ENCODE data around the gene PRADC1.

The PRADC1 gene

DNA sequence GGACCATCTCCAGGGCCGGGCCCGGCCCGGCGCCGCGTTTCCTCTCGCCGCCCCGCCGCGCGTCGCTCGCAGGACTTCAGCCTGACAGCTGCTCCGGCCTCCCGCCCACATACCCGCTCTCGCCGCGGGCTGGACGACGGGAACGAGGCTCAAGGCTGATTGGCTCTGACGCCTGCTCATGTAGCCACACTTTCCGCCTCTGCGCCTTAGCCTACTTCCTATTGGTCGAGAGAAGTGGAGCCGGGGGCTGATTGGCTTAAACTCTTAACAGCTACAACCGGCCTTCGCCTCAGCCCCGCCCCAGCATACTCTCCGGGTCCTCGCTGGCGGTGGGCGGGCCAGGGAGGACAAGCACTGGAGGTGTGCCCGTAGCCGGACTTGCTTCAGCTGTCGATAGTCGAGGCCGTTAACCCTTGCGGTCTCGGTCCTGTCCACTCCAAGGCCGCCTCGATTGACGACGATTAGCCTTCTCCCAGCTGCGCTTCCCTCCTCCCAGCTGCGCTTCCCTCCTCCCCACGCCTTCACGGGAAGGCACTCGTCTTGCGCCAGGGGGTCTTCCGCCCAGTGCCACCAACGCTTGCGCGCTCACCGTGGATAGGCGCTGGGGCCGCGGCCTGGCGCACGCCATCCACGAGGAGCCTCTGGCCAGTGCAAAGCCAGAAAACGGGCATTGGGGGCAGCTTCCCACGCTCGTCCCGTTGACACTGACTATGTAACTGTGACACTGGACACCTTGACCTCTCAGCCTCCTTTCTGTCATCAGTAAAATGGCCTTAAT is at the start of gene PRADC1:
PRADC1 (minus strand) TSS at position 86 of the 778 bp plus-strand sequence; CDS start at position 7, 79 bp downstream.
- DNase-seq (ENCODE audit: low read depth): peak; percentile 99
- TF ChIP-seq, protein P1, sequence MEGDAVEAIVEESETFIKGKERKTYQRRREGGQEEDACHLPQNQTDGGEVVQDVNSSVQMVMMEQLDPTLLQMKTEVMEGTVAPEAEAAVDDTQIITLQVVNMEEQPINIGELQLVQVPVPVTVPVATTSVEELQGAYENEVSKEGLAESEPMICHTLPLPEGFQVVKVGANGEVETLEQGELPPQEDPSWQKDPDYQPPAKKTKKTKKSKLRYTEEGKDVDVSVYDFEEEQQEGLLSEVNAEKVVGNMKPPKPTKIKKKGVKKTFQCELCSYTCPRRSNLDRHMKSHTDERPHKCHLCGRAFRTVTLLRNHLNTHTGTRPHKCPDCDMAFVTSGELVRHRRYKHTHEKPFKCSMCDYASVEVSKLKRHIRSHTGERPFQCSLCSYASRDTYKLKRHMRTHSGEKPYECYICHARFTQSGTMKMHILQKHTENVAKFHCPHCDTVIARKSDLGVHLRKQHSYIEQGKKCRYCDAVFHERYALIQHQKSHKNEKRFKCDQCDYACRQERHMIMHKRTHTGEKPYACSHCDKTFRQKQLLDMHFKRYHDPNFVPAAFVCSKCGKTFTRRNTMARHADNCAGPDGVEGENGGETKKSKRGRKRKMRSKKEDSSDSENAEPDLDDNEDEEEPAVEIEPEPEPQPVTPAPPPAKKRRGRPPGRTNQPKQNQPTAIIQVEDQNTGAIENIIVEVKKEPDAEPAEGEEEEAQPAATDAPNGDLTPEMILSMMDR (IDR thresholded peaks at IDR 0.05; ENCODE audit: low read depth, low read length, missing control alignments): no peak
- H3K4me3 ChIP-seq (ENCODE audit: low read depth, low read length): peak within 1 kb of the TSS; percentile 78

DNA sequence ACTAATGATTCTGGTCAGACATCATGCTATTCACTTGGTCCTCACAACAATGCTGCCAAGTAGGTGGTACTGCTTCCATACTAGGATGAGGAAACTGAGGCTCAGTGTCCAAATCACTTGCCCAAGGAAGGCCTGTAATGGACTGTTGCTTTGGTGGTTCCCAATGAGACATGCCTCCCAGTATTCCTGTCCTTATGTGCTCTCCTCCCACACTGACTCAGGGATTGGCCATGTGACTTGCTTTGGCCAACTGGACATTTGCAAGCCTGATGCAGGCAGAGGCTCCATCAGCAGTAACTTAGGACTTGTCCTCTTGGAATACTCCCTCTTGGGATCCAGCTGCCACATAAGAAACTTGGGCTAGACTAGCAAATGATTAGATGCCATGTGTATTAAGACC is 48.2 kb upstream of the PRADC1 start:
- no peak overlapping the region for H3K4me3 ChIP-seq (ENCODE audit: low read depth, low read length)
- DNase-seq (ENCODE audit: low read depth): no peak
- TF ChIP-seq, protein P1 (IDR thresholded peaks at IDR 0.05; ENCODE audit: low read depth, low read length, missing control alignments): no peak

DNA sequence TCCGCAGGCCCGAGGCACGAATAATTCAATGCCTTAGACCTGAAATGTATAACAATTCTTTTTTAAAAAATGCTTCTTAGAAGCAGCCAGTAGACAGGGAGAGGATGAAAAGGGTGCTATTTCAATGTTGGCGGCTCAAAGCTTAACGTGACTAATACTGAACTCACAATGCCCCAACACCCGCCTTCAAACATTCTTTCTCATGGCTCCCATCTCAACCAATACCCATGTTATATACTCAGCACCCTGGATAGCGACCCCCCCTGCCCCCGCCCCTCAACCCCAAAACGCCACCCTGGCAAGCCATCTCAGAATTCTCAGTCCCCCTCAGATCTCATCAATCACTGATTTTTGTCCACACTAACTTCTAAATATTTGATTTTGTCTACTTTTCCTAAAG is 46.8 kb upstream of the PRADC1 start:
- TF ChIP-seq, protein P1 (IDR thresholded peaks at IDR 0.05; ENCODE audit: low read depth, low read length, missing control alignments): no peak
- no peak overlapping the region for H3K4me3 ChIP-seq (ENCODE audit: low read depth, low read length)
- DNase-seq (ENCODE audit: low read depth): no peak

DNA sequence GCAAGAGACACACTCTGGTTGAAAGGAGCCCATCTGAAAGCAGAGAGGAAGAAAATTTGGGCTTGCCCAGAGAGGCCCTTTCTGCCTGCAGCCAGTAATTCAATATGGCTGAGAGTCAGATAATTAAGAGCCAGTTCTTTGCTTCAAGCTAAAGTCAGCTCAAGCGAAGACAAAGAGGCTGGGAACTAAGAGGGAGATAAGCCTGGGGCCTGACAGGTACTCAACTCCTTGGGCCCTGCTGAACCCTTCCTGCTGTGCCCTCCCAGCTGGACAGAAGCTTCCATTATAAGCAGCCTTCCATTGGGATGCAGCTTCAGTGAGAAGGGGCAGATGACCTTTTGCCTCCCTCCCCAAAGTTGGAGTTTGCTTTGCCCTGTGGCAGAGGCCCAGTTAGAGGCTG is 39.2 kb upstream of the PRADC1 start:
- TF ChIP-seq, protein P1 (IDR thresholded peaks at IDR 0.05; ENCODE audit: low read depth, low read length, missing control alignments): no peak
- no peak for DNase-seq (ENCODE audit: low read depth)
- no peak overlapping the region for H3K4me3 ChIP-seq (ENCODE audit: low read depth, low read length)

DNA sequence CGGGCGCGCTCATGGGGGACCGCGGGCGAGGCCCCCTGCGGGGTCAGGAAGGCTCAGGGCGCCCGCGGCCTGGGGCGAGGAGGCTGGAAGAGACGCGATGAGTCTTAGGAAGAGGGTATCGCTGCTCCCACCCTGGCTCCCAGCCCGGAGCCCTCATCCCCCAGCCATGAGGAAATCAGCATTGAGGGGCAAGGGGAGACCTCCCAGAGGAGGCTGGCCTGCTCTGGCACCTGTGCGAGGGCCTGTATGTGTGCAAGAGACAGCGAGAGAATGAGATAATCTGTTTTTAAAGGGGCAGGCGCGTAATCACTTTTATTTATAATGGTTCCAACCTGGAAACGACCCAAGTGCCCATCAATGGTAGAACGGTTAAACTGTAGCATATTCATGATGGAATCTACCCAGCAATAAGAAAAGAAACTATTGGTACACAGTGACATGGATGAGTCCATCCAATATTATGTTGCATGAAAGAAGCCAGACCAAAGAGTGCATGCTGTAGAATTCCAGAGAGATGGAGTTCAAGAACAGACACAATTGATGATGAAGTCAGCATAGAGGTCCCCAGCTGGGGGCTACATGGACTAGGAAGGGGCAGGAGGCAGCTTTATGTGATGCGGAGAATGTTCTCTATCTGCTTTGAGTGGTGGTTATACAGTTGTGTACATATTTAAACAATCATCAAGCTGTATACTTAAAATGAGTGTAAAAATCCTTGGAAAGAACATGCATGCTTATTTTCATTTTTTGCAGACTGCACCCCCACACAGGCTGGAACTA is 36.8 kb upstream of the PRADC1 start:
- no peak for DNase-seq (ENCODE audit: low read depth)
- TF ChIP-seq, protein P1 (IDR thresholded peaks at IDR 0.05; ENCODE audit: low read depth, low read length, missing control alignments): no peak
- H3K4me3 ChIP-seq (ENCODE audit: low read depth, low read length): peak overlapping the region; percentile 48

DNA sequence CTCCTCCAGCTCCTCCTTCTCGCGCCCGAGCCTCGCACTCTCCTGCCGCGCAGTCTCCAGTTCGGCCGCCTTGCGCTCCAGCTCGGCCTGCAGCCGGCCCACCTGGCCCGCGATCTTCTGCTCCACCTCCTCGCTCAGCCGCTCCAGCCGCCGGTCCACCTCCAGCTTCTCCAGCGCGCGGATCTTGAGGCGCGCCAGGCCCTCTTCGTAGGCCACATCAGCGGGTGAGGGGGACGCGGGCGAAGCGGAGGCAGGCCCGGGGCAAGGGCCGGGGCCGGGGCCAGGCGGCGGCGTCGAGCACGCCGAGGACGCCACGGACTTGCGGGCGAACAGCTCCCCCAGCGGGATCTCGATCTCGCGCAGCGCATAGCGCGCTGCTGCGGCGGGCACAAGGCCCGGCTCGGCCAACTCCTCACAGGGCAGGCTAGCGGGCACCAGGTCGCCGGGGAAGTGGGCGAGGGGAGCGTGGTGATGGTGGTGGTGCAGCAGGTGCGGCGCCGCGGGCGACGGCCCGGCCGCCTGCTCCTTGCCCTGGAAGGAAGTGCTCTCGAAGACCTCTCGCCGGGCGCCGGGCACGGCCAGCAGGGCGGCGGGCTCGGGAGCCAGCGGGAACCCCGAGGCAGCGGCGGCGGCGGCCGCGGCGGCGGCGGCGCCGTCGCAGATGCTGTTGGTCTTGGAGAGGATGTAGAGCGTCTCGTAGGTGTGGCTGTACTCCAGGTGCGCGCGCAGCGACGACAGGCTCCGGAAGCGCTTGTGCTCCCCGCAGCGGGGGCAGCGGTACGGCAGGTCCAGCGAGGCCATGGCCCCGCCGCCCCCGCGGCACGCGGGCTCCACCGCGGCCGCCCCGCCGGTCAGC is 36.0 kb upstream of the PRADC1 start:
- peak overlapping the region; percentile 48 for H3K4me3 ChIP-seq (ENCODE audit: low read depth, low read length)
- TF ChIP-seq, protein P1 (IDR thresholded peaks at IDR 0.05; ENCODE audit: low read depth, low read length, missing control alignments): no peak
- DNase-seq (ENCODE audit: low read depth): no peak

All from GM12864 (cell line).